ENCODE results near the gene TANGO6.
"Not testable (repeated sequence)": the region's sequence is repeated elsewhere in the genome, so short reads cannot be mapped to it uniquely, and the experiment has no call there.

DNA sequence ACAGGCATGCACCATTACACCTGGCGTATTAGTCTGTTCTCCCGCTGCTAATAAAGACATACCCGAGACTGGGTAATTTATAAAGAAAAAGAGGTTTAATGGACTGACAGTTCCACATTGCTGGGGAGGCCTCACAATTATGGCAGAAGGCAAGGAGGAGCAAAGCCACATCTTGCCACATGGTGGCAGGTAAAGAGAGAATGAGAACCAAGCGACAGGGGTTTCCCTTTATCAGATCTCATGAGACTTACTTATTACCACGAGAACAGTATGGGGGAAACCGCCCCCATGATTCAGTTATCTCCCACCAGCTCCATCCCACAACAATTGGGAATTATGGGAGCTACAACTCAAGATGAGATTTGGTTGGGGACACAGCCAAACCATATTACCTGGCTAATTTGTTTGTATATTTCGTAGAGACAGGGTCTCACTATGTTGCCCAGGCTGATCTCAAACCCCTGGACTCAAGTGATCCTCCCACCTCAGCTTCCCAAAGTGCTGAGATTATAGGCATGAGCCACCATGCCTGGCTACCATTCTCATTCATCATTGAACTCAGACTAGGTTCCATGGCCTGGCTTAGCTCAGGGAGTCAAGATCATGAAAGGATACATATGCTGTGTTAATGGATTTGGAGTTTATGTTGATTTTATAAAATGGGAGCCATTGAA is 147.0 kb downstream of the TANGO6 start:
- not testable (repeated sequence) for TF ChIP-seq ESRRA (IDR thresholded peaks at IDR 0.05; ENCODE audit: low read length); TCF12 (IDR thresholded peaks at IDR 0.05; ENCODE audit: low read depth, low read length); POLR2AphosphoS5 (IDR thresholded peaks at IDR 0.05; ENCODE audit: low read length); FOS (IDR thresholded peaks at IDR 0.05; ENCODE audit: borderline replicate concordance, extremely low read depth, insufficient read length); NFYA (IDR thresholded peaks at IDR 0.05; ENCODE audit: borderline replicate concordance, low read depth, low read length); RAD21 (IDR thresholded peaks at IDR 0.05; ENCODE audit: insufficient read depth, low read depth, low read length); MXI1 (IDR thresholded peaks at IDR 0.05; ENCODE audit: low read depth, low read length)
- TF ChIP-seq, protein P1, sequence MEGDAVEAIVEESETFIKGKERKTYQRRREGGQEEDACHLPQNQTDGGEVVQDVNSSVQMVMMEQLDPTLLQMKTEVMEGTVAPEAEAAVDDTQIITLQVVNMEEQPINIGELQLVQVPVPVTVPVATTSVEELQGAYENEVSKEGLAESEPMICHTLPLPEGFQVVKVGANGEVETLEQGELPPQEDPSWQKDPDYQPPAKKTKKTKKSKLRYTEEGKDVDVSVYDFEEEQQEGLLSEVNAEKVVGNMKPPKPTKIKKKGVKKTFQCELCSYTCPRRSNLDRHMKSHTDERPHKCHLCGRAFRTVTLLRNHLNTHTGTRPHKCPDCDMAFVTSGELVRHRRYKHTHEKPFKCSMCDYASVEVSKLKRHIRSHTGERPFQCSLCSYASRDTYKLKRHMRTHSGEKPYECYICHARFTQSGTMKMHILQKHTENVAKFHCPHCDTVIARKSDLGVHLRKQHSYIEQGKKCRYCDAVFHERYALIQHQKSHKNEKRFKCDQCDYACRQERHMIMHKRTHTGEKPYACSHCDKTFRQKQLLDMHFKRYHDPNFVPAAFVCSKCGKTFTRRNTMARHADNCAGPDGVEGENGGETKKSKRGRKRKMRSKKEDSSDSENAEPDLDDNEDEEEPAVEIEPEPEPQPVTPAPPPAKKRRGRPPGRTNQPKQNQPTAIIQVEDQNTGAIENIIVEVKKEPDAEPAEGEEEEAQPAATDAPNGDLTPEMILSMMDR (IDR thresholded peaks at IDR 0.05 in 2 of 3, conservative IDR thresholded peaks at IDR 0.05 in 1 of 3; ENCODE audit: control insufficient read depth in 2 of 3, extremely low read depth in 1 of 3, insufficient read depth in 1 of 3, low read depth in 3 of 3, low read length in 3 of 3) = 0 out of 6 replicates have a peak, but pooled peaks of 1 of the 3 experiments have one; percentile 13
- TF ChIP-seq, protein P2, sequence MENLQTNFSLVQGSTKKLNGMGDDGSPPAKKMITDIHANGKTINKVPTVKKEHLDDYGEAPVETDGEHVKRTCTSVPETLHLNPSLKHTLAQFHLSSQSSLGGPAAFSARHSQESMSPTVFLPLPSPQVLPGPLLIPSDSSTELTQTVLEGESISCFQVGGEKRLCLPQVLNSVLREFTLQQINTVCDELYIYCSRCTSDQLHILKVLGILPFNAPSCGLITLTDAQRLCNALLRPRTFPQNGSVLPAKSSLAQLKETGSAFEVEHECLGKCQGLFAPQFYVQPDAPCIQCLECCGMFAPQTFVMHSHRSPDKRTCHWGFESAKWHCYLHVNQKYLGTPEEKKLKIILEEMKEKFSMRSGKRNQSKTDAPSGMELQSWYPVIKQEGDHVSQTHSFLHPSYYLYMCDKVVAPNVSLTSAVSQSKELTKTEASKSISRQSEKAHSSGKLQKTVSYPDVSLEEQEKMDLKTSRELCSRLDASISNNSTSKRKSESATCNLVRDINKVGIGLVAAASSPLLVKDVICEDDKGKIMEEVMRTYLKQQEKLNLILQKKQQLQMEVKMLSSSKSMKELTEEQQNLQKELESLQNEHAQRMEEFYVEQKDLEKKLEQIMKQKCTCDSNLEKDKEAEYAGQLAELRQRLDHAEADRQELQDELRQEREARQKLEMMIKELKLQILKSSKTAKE (IDR thresholded peaks at IDR 0.05; ENCODE audit: low read depth, poor library complexity, severe bottlenecking) = not testable (repeated sequence)
- TF ChIP-seq, protein P3, sequence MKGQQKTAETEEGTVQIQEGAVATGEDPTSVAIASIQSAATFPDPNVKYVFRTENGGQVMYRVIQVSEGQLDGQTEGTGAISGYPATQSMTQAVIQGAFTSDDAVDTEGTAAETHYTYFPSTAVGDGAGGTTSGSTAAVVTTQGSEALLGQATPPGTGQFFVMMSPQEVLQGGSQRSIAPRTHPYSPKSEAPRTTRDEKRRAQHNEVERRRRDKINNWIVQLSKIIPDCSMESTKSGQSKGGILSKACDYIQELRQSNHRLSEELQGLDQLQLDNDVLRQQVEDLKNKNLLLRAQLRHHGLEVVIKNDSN (IDR thresholded peaks at IDR 0.05; ENCODE audit: borderline replicate concordance, extremely low read length, insufficient read depth, low read depth, low read length) = not testable (repeated sequence)
